GM15510 (cell line): Measurements from ENCODE around the gene GNG2.

ENCODE experiments used
- POLR2A ChIP-seq: IDR thresholded peaks from 3 replicates; pipeline ENCODE4 v1.6.1; 2011; ENCODE audit warnings: borderline replicate concordance; ENCODE audit not compliant: insufficient read length; ENCODE audit errors: extremely low read depth

GNG2 gene

DNA sequence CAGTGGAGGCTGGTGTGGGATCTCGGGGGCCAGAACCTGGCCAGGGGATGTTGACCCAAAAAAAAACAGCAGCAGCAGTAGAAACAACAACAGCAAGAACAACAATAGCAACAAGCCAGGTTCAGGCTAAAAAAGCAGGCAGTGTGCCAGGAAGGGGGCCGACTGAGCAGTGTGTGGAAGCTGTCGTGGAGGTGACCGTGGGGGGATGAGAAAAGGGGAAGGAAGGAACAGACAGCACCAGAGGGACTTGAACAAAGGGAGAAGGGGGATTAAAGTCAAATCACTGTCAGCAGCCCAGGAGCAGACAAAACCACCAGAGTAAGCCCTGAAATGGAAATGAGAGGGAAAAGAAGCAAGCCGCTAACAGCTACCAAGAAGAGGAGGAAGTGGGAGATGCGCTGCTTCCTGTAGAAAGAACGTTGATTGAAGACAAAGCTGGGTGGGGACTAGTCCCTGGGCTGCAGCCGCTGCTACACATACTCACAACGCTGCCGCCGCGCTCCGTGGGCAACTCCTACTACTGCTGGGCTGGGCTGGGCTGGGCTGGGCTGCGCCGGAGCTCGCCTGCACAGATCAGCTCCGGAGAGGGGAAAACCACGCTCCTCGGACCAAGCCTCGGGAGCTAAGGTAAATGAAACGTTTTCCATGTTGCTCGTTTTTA is at the start of gene GNG2:
TSS of gene GNG2 (plus strand) at position 449 of the 661 bp plus-strand sequence. CDS start 90,067 bp downstream, outside the sequence.
- peak; percentile 98 for TF ChIP-seq POLR2A

DNA sequence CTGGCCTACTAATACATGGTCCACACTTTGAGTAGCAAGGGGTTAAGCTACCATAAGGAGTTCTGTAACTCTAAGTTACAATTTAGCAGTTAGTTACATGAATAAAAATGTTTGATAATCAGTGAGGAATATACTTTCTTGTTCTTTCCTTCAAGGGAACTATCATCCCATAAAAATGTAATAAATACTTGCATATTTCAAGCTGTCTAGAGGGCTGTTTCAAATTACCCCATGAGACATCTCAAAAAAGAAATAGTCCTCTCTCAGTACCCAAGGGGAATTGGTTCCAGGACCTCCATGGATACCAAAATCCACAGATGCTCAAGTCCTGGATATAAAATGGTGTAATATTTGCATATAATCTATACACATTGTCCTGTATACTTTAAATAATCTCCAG is 48.7 kb upstream of the GNG2 start:
- no peak for TF ChIP-seq POLR2A

GRCh38 chr14:51816031-51816430 is 44.4 kb upstream of the GNG2 start:
- no peak for TF ChIP-seq POLR2A

DNA sequence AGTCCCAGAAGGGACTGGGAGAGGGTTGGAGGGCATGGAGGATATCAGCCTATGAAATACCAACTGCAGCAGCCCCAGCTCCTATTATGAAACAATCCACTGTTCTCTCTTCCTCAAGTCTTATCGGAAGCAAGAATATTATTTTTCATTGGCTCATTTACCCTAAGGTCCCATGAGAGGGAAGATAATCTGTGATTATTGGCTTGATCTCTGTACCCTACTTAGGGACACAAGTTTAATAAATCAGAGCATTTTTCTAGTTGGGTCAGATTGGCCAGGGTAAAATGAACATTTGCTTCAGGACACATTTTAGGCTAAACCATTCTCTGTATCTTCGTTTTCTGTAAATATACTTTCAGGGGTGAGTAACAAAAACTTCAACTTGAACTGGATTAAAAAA is 43.1 kb upstream of the GNG2 start:
- no peak for TF ChIP-seq POLR2A

DNA sequence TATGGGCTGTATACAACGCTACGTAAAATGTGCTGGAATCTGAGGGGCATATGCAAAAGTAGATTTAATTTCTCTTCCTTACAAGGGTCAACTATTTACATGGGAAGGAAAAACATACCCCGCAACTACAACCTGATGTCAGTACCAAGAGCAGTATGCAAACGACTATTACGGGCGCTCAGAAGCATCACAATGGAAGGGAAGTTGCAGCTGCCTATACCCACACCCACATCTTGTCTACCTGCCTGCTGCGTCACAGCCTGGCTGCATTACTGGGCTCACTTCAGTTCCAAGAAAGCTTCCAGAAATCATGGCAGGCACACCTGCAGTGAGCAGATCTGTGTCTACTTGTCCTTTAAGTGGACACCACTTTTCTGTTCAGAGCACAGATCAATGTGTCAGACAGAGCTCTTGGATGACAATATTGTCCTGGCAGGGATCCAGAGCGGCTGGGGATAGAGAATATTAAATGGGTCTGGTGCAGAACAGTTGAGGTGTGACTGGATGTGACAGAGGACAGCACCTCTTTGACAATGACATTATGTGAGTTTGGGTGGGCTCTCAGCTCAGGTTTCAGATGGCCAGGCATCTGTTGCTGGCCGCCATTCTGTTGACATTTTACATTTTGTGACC is 41.5 kb upstream of the GNG2 start:
- TF ChIP-seq POLR2A: no peak

- TF ChIP-seq POLR2A: no peak
Measured at GRCh38 chr14:51821822-51822221, 38.6 kb upstream of the GNG2 start.

DNA sequence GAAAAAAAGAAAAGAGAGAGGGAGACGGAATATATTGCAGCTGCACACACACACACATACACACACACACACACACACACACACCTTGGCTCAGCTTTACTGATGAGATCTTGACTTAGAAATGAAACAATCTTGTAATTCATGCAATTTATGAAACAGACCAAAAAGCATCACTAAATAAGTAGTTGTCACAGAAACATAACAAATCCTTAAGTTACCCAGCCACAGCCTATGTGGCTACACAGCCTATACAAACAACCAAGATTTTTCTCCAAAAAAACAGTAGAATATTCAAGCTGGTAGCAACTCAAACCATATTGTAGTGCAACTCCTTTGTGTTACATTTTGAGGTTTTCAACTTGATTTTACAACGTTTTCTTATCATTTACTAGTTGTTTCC is 37.9 kb upstream of the GNG2 start:
- TF ChIP-seq POLR2A: no peak

DNA sequence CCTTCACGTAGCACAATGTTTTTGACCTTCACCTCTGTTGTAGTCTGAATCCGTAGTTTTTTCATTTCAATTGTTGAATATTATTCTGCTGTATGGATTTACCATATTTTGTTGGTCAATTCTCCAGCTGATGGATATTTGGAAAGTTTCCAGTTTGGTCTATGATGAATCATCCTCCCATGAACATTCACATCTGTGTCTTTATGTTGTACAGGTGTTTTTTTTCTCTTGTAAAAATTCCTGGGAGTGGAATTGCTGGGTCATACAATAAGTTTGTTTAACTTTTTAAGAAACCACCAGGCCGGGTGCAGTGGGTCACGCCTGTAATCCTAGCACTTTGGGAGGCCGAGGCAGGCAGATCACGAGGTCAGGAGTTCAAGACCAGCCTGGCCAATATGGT is 36.7 kb upstream of the GNG2 start:
- no peak for TF ChIP-seq POLR2A

DNA sequence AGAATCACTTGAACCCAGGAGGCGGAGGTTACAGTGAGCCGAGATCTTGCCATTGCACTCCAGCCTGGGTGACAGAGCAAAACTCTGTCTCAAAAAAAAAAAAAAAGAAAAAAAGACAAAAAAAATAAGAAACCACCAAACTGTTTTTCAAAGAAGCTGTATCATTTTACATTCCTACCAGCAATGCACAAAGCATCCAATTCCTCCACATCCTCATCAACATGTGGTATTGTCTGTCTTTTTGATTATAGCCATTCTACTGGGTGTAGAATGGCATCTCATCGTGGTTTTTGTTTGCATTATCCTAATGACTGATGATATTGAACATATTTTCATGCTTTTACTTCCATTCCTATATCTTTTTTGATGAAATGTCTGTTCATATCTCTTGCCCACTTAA is 36.2 kb upstream of the GNG2 start:
- TF ChIP-seq POLR2A: no peak

DNA sequence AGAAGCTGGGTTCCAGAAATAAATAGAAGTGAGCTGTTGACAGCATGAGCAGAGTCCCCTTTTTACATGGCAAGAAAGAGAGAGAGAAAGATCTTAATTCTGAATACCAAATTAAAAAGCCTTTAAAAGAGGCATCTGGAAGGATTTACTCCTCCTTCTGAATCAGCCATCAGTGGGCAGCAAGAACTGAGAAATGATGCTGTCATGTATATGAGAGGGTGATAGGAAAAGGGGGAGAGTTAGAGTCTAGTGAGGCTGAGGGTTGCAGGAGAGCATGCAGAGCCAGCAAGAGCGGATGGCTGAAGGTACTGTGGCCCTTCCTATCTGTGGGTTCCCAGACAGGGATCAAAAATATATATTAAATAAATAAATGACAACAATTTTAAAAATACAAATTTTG is 34.5 kb upstream of the GNG2 start:
- TF ChIP-seq POLR2A: no peak

GRCh38 chr14:51828017-51828797 is 32.2 kb upstream of the GNG2 start:
- TF ChIP-seq POLR2A: no peak

- no peak for TF ChIP-seq POLR2A
Measured at GRCh38 chr14:51834240-51834639, 26.2 kb upstream of the GNG2 start.

- TF ChIP-seq POLR2A: no peak
Measured at GRCh38 chr14:51836417-51836816, 24.0 kb upstream of the GNG2 start.

- TF ChIP-seq POLR2A: no peak
Measured at GRCh38 chr14:51844081-51844881, 16.1 kb upstream of the GNG2 start.

- TF ChIP-seq POLR2A: no peak
Measured at GRCh38 chr14:51845811-51846210, 14.6 kb upstream of the GNG2 start.
